HG03469 (cell line): ENCODE results near the gene CPB1.
"Not testable (repeated sequence)": the region's sequence is repeated elsewhere in the genome, so short reads cannot be mapped to it uniquely, and the experiment has no call there.

Source experiments
- ATAC-seq: cut with Tn5 transposase; IDR thresholded peaks from one replicate; pipeline ENCODE4 v1.9.1; 2021; ENCODE audit warnings: mild to moderate bottlenecking, moderate library complexity, moderate number of reproducible peaks; ENCODE audit not compliant: unreplicated experiment

Gene CPB1

GRCh38 chr3:148827585-148827984 is at the start of gene CPB1:
Gene CPB1, plus strand, starts transcription at chr3:148827811. Its CDS starts 13 bp downstream, at chr3:148827824.
- ATAC-seq: no peak

GRCh38 chr3:148778926-148779325 is 48.7 kb upstream of the CPB1 start:
- no peak for ATAC-seq

- not testable (repeated sequence) for ATAC-seq
These were observed 42.6 kb upstream of the CPB1 start for GRCh38 chr3:148785026-148785425.

- not testable (repeated sequence) for ATAC-seq
These were observed 41.5 kb upstream of the CPB1 start for GRCh38 chr3:148786159-148786558.

- no peak for ATAC-seq
These were observed 38.5 kb upstream of the CPB1 start for GRCh38 chr3:148789146-148789545.

- ATAC-seq: no peak
These were observed 37.7 kb upstream of the CPB1 start for GRCh38 chr3:148789906-148790305.

GRCh38 chr3:148790370-148790769 is 37.2 kb upstream of the CPB1 start:
- ATAC-seq: no peak

GRCh38 chr3:148790851-148791735 is 36.5 kb upstream of the CPB1 start:
- no peak for ATAC-seq

GRCh38 chr3:148791920-148792319 is 35.7 kb upstream of the CPB1 start:
- no peak for ATAC-seq

GRCh38 chr3:148792516-148792915 is 35.1 kb upstream of the CPB1 start:
- ATAC-seq: no peak

- no peak for ATAC-seq
These were observed 30.8 kb upstream of the CPB1 start for GRCh38 chr3:148796799-148797198.

GRCh38 chr3:148797795-148798194 is 29.8 kb upstream of the CPB1 start:
- ATAC-seq: no peak

- no peak for ATAC-seq
These were observed 27.2 kb upstream of the CPB1 start for GRCh38 chr3:148800414-148800813.

GRCh38 chr3:148809835-148810234 is 17.8 kb upstream of the CPB1 start:
- no peak for ATAC-seq

GRCh38 chr3:148815316-148816110 is 12.1 kb upstream of the CPB1 start:
- no peak for ATAC-seq

GRCh38 chr3:148816427-148816826 is 11.2 kb upstream of the CPB1 start:
- ATAC-seq: no peak

- no peak for ATAC-seq
These were observed 10.6 kb upstream of the CPB1 start for GRCh38 chr3:148816981-148817525.

GRCh38 chr3:148820361-148821245 is 7.0 kb upstream of the CPB1 start:
- no peak for ATAC-seq

- ATAC-seq: no peak
These were observed 4.6 kb upstream of the CPB1 start for GRCh38 chr3:148823026-148823425.

GRCh38 chr3:148825476-148825875 is 2.1 kb upstream of the CPB1 start:
- ATAC-seq: no peak
